ENCODE data around the gene MOB2. TPM values are rescaled to one million over a fixed set of nuclear protein-coding genes. Genes with fewer than 3 reads are reported as not detected.

The MOB2 gene
- total and polyA plus RNA-seq, 9 of the 15 experiments (the other 6 are each of a cell fraction or from before 2014, with no cell fraction given) = 0.17 to 36.8 (median 19.2) TPM

- TF ChIP-seq TRIM28 (IDR thresholded peaks at IDR 0.05) (no peak), RBM17 (IDR thresholded peaks at IDR 0.05; ENCODE audit: borderline replicate concordance, low read depth, low read length) (no peak), XRCC5 (IDR thresholded peaks at IDR 0.05; ENCODE audit: low read depth, low read length) (no peak), SRSF7 (optimal IDR thresholded peaks at IDR 0.05; ENCODE audit: low read depth, low read length) (no peak)
- TF ChIP-seq, protein P1, sequence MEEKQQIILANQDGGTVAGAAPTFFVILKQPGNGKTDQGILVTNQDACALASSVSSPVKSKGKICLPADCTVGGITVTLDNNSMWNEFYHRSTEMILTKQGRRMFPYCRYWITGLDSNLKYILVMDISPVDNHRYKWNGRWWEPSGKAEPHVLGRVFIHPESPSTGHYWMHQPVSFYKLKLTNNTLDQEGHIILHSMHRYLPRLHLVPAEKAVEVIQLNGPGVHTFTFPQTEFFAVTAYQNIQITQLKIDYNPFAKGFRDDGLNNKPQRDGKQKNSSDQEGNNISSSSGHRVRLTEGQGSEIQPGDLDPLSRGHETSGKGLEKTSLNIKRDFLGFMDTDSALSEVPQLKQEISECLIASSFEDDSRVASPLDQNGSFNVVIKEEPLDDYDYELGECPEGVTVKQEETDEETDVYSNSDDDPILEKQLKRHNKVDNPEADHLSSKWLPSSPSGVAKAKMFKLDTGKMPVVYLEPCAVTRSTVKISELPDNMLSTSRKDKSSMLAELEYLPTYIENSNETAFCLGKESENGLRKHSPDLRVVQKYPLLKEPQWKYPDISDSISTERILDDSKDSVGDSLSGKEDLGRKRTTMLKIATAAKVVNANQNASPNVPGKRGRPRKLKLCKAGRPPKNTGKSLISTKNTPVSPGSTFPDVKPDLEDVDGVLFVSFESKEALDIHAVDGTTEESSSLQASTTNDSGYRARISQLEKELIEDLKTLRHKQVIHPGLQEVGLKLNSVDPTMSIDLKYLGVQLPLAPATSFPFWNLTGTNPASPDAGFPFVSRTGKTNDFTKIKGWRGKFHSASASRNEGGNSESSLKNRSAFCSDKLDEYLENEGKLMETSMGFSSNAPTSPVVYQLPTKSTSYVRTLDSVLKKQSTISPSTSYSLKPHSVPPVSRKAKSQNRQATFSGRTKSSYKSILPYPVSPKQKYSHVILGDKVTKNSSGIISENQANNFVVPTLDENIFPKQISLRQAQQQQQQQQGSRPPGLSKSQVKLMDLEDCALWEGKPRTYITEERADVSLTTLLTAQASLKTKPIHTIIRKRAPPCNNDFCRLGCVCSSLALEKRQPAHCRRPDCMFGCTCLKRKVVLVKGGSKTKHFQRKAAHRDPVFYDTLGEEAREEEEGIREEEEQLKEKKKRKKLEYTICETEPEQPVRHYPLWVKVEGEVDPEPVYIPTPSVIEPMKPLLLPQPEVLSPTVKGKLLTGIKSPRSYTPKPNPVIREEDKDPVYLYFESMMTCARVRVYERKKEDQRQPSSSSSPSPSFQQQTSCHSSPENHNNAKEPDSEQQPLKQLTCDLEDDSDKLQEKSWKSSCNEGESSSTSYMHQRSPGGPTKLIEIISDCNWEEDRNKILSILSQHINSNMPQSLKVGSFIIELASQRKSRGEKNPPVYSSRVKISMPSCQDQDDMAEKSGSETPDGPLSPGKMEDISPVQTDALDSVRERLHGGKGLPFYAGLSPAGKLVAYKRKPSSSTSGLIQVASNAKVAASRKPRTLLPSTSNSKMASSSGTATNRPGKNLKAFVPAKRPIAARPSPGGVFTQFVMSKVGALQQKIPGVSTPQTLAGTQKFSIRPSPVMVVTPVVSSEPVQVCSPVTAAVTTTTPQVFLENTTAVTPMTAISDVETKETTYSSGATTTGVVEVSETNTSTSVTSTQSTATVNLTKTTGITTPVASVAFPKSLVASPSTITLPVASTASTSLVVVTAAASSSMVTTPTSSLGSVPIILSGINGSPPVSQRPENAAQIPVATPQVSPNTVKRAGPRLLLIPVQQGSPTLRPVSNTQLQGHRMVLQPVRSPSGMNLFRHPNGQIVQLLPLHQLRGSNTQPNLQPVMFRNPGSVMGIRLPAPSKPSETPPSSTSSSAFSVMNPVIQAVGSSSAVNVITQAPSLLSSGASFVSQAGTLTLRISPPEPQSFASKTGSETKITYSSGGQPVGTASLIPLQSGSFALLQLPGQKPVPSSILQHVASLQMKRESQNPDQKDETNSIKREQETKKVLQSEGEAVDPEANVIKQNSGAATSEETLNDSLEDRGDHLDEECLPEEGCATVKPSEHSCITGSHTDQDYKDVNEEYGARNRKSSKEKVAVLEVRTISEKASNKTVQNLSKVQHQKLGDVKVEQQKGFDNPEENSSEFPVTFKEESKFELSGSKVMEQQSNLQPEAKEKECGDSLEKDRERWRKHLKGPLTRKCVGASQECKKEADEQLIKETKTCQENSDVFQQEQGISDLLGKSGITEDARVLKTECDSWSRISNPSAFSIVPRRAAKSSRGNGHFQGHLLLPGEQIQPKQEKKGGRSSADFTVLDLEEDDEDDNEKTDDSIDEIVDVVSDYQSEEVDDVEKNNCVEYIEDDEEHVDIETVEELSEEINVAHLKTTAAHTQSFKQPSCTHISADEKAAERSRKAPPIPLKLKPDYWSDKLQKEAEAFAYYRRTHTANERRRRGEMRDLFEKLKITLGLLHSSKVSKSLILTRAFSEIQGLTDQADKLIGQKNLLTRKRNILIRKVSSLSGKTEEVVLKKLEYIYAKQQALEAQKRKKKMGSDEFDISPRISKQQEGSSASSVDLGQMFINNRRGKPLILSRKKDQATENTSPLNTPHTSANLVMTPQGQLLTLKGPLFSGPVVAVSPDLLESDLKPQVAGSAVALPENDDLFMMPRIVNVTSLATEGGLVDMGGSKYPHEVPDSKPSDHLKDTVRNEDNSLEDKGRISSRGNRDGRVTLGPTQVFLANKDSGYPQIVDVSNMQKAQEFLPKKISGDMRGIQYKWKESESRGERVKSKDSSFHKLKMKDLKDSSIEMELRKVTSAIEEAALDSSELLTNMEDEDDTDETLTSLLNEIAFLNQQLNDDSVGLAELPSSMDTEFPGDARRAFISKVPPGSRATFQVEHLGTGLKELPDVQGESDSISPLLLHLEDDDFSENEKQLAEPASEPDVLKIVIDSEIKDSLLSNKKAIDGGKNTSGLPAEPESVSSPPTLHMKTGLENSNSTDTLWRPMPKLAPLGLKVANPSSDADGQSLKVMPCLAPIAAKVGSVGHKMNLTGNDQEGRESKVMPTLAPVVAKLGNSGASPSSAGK (IDR thresholded peaks at IDR 0.05) = no peak
Observed at GRCh38 chr11:1502168-1502953, 15.8 kb upstream of the MOB2 start (continued).
